NK-92 (cell line): ENCODE measurements around the gene ATXN7.

Source experiments
- DNase-seq: peaks from one replicate; lab custom pipeline; 2025; ENCODE audit not compliant: unreplicated experiment; lab: John Stamatoyannopoulos, UW

Gene ATXN7

DNA sequence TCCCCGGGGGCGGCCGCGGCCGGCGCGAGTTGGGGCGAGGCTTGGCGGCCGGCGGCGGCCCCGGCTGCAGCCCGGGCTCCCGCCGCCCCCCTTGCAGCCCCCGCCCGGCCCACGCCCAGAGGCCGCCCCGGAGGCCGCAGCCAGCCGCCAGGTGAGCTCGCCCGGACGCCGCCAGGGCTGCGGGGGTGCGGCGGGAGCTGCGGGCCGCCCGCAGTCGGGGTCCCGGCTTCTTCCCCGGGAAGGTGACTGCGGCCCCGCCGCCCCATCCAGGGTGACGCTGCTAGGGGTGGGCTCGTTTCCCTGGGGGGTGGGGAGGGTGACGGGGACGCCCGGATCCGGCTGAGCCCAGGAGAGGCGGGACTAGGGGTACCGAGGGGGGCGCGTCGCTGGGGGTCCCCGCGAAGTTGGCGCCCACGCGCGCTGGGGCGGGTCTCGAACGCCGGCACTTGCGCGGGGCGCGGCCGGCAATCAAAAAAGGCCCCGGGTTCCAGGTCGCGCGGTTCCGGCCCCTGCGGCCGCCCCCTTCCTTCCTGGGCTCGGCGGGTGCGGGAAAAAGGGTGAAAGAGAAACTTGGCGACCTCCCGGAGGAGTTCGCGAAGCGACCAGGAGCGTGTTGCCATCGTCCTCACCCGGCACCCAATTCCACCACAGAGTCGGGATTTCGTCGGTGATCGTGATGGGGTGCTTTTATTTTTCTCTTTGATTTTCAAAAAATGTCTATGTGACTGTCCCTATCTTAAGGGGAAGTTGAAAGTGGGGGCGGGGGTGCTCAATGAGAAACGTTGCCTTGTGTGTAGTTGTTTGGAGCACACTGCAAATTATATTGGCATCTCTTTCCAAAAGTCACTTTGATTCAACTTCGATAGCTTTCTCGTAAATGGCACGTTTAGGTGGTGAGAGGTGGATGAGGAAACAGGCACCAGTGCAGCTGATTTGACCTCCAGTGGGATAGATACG, 619 bp downstream of the ATXN7 start:
- DNase-seq = no peak

DNA sequence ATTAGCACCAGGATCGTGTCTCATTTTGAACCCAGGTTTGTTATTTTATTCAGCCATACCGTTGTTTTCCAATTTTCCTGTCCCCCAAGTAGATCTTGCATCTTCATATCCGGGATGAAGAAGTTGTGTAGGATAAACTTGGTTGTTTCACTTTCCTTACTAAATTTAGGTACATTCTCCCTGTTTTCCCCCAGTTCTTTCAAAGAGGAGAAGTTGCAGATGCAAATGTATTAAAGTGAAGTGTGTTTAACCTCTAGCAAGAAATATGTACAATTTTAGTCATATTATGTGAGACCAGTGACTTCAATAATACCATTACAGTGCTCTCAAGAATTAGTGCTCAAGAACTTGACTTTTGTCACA, 1.3 kb downstream of the ATXN7 start:
- no peak for DNase-seq

DNA sequence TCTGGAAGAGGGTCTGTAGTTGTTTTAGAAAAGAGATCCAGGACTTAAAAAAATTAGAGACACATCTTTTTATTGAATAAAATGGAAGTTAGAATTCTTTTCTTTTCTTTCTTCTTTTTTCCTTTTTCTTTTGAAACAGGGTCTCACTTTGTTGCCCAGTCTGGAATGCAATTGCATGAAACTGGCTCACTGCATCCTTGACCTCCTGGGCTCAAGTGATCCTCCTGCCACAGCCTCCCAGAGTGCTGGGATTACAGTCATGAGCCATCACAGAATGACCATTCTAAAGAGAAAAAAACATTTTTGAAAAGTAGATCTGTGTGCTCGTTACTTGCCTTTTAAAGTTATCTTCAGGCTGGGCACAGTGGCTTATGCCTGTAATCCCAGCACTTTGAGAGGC, 3.6 kb downstream of the ATXN7 start:
- DNase-seq = no peak

DNA sequence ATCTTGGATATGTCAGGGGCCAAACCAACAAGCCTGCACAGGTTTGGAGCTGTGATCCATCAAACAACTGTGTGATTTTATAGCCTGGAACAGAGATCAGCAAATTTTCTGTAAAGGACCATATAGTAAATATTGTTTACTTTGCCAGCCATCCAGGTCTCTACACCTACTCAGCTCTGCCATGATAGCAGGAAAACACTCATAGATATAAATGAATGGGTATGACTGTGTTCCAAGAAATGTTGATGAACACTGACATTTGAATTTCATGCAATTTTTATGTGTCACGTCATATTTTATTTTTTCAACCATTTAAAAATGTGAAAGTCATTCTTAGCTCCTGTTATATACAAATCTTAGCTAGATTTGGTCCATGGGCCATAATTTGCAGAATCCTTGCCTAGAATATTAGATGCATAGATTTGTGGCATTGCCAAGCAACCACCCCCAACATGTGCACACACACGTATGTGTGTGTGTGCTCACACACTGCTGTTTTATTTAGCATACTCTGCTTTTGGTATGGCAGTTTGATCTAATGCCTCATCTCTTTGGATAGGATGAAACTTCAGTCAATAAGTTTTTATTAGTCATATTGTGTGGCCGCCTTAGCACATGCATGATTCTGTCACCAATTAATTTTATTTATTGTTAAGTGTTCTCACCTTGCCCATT, 6.4 kb downstream of the ATXN7 start:
- DNase-seq = no peak

DNA sequence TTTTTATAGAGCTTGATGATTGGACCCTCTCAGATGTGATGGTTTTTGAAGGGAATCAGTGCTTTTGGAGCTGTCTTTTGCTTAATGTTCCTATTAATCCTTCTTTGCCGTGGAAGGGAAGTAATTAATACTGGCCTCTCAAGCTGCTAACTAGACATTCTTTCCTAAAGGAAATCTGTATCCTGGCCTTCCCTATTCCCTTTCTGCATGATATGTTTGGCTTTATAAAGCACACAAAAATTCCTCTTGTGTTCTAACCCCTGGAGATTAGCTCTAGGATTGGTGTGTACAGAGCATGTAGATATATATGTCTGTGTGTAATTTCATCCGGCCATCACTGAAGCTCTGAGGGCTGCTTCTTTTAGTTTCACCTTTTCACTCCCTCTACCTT, 6.9 kb downstream of the ATXN7 start:
- DNase-seq = no peak

DNA sequence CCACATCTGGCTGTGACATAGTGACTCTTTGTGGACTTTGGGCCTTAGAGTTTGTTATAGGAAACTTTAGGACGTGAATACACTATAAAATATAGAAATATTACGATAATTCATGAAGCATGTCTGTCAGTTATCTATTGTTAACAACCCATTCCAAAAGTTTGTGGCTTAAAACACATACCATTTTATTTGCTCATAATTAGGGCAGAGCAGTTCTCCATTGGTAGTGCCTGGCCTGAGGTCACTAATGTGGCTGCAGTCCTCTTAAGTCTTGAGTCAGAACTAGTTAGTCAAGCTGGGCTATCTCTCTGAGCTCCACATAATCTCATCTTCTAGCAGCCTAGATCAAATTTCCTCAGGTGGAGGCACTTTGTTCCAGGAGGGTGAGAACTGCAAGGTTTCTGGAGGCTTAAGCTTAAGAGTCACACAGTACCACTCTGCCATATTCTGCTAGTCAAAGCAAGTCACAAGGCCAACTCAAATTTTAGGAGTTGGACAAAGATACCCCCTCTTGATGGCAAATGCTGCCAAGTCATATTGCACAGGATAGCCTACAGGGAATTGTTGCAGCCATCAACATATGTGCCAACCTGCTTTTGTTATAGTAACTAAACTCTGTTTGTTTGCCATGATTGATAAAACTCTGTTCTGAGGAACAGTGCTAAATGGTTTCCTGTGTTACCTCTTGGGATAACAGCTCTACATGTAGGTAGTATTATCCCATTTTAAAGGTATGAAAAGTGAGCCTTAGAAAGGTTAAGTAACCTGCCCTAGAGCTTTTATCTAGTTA, 8.7 kb downstream of the ATXN7 start:
- no peak for DNase-seq

DNA sequence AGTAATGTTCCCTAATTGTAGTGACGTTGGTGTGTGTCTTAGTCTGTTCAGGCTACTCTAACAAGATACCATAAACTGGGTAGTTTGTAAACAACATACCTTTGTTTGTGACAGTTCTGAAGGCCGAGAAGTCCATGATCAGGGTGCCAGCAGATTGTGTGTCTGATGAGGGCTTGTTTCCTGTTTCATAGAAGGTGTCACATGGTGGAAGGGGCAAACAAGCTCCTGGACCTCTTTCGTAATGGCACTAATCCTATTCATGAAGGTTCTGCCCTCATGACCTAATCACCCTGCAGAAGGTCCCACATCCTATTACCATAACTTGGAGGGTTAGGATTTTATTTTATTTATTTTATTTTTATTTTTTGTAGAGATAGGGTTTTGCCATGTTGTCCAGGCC, 11.1 kb downstream of the ATXN7 start:
- no peak for DNase-seq

DNA sequence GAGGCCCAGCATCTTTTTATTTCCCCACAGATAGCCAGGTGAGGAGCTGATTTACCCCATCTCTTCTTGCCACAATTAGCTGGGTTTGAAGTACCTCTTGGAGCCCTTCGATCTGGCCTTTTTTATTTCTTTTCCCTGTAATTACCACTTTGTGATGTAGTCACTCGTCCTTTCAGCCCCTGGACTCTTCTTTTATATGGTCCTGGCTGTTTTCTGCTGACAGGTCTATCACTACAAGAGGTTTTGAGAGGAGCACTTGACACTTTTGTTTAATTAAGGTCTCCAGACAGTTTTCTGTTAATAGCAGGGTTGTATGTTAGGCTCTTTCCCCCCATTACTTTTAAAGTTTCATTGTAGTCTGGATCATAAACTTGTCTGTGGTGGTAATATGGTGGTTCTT, 11.8 kb downstream of the ATXN7 start:
- DNase-seq = no peak

DNA sequence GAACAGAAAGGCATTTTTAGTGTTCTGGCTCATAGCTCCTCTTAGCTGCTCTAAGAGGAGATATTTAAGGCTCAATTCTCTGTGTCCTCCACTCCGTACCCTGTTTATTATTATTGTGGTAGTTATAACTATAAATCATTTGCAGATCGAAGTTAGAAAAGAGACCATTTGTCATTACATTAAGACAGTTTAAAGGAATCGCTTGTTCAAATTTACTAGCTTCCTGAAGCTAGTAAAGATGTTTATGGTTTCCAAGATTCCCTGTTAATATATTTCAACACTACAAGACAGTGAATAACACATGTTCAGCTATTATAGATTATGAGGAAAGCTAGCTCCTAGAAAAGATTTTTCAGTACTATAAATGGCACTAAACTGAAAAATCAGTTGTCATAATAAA, 12.6 kb downstream of the ATXN7 start:
- no peak for DNase-seq

DNA sequence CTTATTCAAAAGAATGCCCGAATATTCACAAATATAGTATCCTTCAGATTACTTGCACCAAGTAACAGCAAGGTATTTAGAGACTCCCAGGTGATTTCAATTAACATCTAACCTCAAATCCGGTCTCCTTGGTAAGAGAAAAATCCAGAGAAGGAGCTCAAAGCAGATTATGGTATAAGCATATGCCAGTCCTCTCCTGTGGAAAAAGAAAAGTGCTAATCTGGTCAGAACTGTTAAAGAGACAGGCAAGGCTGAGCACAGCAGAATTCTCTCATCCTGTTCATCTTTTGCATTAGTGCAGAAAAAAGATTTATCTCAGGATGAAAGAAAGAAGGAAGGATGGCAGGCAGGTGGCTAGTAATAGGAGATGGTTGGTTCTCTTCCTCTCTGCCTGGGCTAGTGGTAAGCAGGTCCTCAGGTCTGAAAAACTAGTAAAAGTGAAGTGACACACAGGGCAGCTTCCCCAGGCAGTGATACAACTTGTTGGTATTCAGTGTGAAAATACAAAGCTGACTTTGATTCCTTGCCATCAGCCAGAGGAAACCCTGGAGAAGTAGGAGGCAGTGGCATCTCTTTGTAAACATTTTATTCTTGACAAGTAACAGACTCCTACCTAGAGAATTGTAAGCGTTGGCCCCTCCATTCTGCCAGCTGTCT, 14.2 kb downstream of the ATXN7 start:
- no peak for DNase-seq

DNA sequence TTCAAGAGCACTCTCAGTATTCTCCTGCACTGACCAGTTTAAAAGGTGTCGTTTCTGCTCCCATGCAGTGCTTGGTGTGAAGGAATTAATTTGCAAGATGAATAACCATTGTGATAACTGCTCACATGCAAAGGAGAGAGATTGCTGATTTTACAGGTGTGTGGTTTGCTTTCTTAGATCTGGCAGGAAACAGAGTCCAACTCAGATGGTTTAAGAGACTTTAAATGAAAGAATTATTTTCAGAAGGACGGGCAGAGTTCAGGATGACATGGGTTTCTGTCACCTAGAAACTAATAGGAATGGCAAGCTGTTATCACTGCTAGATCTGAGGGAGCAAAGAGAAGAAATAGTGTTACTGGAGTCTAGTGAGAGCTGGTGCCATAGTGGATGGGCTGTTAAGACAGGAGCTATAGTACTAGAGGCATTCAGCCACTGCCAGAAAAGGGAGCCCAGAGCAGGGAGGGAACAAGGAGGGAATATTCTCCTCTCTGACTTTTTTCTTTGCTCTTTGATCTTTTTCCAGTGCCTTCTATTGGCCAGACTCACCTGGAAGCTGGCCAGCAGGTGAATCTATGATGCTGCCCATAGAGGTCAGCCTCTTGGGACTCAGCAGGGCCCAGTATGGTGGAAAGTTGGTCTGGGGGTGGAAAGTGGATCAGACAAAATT, 14.9 kb downstream of the ATXN7 start:
- no peak for DNase-seq

DNA sequence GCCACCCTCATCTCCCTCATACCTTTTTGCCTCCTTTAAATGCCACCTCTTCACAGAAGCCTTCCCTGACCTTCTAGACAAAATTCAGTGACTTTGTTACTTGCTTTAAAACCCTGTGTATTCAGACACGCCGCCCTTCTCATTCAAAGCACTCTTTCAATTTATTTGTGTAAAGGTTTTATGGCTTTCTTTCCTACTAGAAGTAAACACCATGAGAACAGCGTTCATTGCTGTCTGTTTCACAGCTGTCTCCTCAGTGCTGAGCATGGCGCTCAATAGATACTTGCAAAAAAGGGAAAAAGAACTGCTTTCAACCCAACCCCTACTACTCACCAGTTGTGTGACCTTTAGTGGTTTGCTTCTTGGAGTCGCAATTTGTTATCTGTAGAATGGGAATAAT, 17.0 kb downstream of the ATXN7 start:
- DNase-seq = no peak

DNA sequence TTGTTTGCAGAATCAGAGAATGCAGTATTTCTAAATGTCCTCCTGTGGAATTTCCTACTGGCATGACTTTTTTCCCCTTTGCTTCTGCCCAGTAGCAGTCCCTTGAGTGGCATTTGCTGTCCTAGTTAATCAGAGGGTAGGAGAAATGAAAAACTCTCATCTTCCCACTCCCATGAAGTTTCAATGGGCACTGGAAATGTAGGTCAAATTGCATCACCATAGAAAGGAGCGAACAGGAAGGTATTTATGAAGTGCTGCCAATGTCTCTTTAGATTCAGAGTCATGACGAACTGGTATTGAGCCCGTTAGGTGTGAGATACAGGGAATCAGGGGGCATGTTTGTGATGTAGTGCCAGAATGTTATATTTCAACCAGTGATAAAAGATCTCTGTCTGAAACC, 23.2 kb downstream of the ATXN7 start:
- DNase-seq = no peak

DNA sequence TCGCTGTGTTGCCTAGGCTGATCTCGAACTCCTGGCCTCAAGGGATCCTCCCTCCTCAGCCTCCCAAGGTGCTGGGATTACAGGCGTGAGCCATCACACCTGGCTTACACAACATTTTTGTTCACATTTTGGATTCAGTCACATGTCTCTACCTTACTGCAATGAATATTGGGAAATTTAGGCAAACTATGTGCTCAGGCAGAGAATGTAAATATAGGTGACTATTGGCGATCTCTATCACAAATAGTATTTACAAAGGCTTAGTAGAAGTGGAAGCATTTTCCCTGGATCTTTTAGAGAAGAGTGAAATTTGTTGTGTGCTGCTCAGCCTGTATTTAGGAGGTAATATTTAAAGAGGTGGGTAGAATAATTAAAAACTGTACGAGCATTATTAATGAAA, 27.9 kb downstream of the ATXN7 start:
- no peak for DNase-seq

DNA sequence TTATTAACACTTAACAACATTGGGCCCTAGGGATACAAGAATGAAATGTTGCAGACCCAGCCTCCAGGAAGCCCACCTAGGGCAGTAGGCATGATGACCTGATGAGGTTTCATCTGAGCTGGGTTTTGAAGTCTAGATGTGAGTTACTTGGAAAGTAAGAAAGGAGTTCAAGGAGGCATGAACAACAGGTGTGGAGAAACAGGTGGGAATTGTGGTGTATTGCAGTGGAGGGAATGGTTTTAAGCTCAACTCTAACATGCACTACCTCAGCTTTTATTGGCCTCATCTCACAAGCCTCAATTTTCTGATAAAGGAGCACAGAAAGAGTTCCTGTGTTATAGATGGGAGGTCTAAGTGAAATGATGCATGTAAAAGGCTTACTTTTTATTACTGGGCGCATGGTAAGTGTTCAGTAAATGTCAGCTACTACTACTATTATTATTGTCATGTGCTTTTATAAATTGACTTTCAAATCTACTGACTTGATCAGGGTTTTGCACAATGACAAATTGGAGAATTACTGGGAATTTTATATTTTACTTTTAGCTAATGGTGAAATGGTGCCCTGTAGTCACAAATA, 29.2 kb downstream of the ATXN7 start:
- DNase-seq = no peak

DNA sequence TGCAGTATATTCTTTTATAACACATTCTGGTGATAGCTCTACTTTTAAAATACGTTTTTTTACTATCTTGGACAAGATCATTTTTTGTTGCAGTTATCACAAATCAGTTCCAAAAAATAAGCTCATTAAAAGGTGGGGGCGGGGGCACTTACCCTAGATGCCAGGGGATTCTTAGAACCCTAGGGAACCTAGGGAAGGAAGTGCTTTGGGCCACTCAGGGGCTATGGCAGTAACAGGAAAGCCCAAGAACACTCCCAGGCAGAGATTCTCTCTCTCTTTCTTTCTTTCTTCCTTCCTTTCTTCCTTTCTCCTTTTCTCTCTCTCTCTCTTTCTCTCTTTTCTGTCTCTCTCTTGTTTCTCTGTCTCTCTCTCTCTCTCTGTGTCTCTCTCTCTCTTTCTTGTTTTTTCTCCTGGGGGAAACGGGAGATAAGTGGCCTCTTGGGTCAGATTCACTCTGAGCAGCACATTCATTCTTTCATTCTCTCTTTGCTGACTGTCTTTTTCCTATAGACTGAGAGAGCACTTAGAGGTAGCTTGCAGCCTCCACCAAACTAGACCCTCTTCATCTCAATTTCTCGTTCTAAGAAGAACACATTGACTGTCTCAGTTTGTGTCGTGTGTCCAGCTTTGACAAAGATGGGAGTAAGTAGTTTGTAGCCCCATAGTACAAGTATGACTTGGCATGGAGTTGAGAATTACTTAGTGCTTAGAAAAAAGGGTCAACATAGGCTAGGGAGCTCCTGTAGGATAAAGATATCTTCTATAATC, 31.9 kb downstream of the ATXN7 start:
- no peak for DNase-seq

DNA sequence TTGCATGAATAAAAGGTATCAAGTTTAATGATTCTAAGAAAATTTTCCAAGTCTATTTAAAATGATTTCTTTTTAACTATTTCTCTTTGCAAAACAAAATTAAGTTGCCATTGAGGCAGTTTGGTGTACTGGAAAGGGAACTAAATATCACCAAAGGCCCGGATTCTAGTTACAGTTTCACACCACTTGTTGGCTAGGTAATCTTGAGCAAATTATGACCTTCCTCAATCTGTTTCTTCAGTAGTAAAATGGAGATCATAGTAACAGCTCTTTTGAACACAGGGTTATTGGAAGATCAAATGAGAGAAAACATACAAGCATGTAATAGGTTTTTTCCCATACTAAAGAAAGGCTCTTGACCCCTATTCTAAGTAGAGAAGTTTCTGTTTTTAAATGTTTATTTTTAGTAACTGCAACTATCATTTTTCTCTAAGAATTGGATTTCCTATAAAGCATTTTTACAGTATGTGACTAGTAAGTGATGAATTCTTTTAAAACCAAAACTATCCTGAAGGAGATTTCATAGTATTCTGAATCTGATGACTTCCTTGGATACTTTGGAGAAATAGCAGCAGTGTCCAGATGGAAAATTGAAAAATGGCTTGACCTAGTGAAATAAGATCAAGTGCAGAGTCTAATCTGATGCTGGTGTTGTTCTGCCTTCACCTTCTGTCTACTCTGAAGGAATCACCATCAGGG, 32.8 kb downstream of the ATXN7 start:
- DNase-seq = no peak

DNA sequence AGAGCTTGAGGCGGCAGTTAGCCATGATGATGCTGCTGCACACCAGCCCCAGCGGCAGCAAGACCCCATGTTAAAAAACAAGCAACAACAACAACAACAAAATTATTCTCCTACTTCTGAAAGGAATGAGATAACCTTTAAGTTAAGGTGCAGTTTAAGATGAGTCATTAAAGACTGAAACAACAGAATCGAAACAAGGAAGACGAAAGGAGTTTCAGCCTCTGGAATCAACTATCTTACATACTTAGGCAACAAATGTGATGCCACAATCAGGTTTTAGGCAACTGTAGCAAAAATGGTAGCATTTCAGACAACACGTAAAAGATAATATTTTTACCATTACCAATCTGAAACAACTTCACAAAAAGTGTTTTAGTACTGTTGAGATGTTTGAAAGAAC, 36.3 kb downstream of the ATXN7 start:
- DNase-seq = no peak

DNA sequence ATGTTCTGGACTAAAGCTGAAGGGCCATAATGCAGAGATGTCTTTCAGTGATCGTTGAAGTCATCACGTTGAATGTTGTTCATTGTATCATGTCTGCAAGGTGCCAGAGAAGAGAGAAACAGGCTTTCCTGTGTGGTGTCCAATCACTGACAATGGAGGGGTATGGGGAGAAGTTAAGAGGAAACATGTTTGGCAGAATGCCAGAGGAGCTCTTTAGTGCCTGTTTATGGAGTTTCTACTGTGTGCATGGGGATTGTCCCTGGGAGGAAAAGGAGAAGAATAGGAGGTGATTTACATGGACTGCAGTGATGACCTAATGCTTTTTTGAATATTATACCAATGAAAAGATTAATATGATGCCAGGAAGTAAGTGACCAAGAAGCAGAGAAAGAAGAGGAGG, 36.8 kb downstream of the ATXN7 start:
- DNase-seq = no peak
